Uterus (tissue), 4 donors: ENCODE measurements around the gene PPM1H. TPM values are rescaled to one million over a fixed set of nuclear protein-coding genes. Genes with fewer than 3 reads are reported as not detected.

Source experiments
- DNase-seq, 2 donors: peaks; one replicate each; pipeline ENCODE4 v3.0.0-alpha.2; 2019 to 2020
- H3K27ac ChIP-seq, 2 donors: fragments of 200-600 bp; sonication (generic); 1 replicate in 1 of 2; 2 replicates in 1 of 2; pipeline ENCODE4 v1.5.1; 2016 to 2018
- H3K27me3 ChIP-seq, 2 donors: fragments of 200-600 bp; sonication (generic); one replicate each; pipeline ENCODE4 v1.5.1; 2018 to 2019; ENCODE audit warnings: control low read depth in 1 of 2
- H3K36me3 ChIP-seq, 2 donors: fragments of 200-600 bp; sonication (generic); one replicate each; pipeline ENCODE4 v1.5.1; 2019; ENCODE audit warnings: control low read depth in 1 of 2
- H3K4me1 ChIP-seq, 2 donors: fragments of 200-600 bp; sonication (generic); one replicate each; pipeline ENCODE4 v1.5.1; 2018 to 2019; ENCODE audit warnings: control low read depth in 1 of 2
- H3K4me3 ChIP-seq, 2 donors: fragments of 200-600 bp; sonication (generic); 1 replicate in 1 of 2; 2 replicates in 1 of 2; pipeline ENCODE4 v1.5.1; 2018 to 2019; ENCODE audit warnings: mild to moderate bottlenecking in 1 of 2
- H3K9me3 ChIP-seq, 2 donors: fragments of 200-600 bp; sonication (generic); one replicate each; pipeline ENCODE4 v1.5.1; 2019; ENCODE audit warnings: control low read depth in 1 of 2
- POLR2A ChIP-seq, 2 donors: fragments of 450-650 bp; IDR thresholded peaks; one replicate each; pipeline ENCODE4 v1.6.1; 2016; ENCODE audit warnings: antibody characterized with exemption in 2 of 2, mild to moderate bottlenecking in 1 of 2, moderate library complexity in 1 of 2
- intact Hi-C: fragments of 100-400 bp; cut with DNase I; formaldehyde crosslinking; loops from one replicate; pipeline ENCODE4 v1.15.1; 2023; ENCODE audit warnings: low total_unique reads
- total RNA-seq, 4 donors: library from RNA; depleted of rRNA in 3 of 4; stranded (reverse); fragments of >200 nt in 3 of 4; gene quantifications; one replicate each; pipeline versions ENCODE4 v1.1.0 to v1.2.4, GENCODE V29; 2014 to 2023
- TF ChIP-seq, protein P1 (sequence below), 4 experiments: fragments of 200-600 bp in 2 of 4; fragments of 450-650 bp in 2 of 4; sonication (generic) in 2 of 4; IDR thresholded peaks; one replicate each; pipeline ENCODE4 v1.5.1; 2016 to 2019; ENCODE audit warnings: antibody characterized with exemption in 4 of 4, mild to moderate bottlenecking in 2 of 4, moderate library complexity in 1 of 4
- donor health status: DM: yes; HTN: yes; CAD: no.

PPM1H gene
- total RNA-seq, 4 donors from 2014 or later, result 2.0 to 24.1 (median 6.6) TPM

DNA sequence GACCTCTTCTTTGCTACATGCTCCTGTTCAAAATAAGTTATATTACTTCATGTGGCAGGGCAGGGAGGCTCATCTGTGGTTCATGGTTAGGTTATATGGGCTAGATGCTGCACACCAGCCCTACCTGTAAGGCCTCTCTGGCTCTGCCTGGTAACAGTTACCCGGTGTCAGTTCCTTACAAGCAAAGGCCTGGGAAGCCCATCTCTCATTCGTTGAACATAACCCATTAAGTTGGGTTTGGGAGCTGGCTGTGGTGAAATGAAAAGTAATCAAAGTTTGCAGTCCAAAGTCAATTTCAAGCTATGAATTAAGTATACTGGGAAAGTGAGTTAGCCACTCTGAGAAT is 183.2 kb downstream of the PPM1H start:
- Histone ChIP-seq H3K36me3 (no peaks in the 10 kb centered on the region), H3K9me3 (no peaks in the 10 kb centered on the region), H3K27ac (no peak overlapping the region), H3K4me1 (no peaks in the 10 kb centered on the region), H3K27me3 (no peaks in the 10 kb centered on the region), H3K4me3 (no peak overlapping the region)
- intact Hi-C loops, result no loop called here
- no peak for DNase-seq
- TF ChIP-seq, protein P1, sequence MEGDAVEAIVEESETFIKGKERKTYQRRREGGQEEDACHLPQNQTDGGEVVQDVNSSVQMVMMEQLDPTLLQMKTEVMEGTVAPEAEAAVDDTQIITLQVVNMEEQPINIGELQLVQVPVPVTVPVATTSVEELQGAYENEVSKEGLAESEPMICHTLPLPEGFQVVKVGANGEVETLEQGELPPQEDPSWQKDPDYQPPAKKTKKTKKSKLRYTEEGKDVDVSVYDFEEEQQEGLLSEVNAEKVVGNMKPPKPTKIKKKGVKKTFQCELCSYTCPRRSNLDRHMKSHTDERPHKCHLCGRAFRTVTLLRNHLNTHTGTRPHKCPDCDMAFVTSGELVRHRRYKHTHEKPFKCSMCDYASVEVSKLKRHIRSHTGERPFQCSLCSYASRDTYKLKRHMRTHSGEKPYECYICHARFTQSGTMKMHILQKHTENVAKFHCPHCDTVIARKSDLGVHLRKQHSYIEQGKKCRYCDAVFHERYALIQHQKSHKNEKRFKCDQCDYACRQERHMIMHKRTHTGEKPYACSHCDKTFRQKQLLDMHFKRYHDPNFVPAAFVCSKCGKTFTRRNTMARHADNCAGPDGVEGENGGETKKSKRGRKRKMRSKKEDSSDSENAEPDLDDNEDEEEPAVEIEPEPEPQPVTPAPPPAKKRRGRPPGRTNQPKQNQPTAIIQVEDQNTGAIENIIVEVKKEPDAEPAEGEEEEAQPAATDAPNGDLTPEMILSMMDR (IDR thresholded peaks at IDR 0.05), result no peak
- TF ChIP-seq POLR2A (IDR thresholded peaks at IDR 0.05), result no peak

DNA sequence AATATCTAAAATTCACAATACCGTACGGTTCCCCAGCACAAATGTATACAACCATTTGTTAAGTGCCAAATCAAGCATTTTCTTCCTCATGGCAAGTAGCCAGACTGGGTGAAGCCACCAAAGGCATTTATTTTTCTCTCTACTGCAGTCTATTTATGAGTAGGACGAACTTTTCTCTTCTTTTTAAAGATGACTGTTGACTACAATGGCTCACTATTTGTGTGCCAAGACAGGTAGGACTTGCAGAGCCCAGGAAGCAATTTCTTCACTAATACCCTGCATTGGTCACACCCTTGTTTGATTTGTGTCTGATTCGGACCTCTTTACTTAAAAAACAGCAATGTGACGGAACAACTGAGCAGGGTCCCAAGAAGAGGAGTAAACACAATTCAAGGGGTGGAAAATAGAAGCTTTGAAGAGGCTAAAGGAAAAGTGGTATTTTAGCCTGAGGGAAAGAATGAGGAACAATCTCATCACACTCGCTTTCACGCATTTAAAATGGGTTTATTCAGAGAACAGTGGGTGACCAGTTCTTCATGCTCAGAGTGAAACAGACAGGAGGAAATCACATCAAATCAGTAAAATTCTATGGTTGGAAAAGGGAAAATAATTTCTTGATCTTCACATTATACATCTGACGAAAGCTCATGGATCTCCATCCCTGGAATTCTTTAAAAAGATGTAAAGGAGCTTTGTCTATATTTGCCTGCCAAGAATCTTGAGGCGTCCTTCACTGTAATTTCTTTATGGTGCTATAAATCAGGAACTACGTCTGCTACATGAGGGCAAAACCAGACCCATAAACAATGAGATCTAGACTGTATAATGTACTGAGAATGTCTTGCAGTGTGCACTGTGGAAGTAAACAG is 183.8 kb downstream of the PPM1H start:
- no peaks in the 10 kb centered on the region for H3K36me3 ChIP-seq
- intact Hi-C loops, result no loop called here
- no peak overlapping the region for H3K27ac ChIP-seq
- no peak overlapping the region for H3K4me3 ChIP-seq
- H3K27me3 ChIP-seq, result no peaks in the 10 kb centered on the region
- no peaks in the 10 kb centered on the region for H3K9me3 ChIP-seq
- no peak for DNase-seq
- no peak for TF ChIP-seq POLR2A (IDR thresholded peaks at IDR 0.05)
- TF ChIP-seq, protein P1 (IDR thresholded peaks at IDR 0.05), result no peak
- no peaks in the 10 kb centered on the region for H3K4me1 ChIP-seq

DNA sequence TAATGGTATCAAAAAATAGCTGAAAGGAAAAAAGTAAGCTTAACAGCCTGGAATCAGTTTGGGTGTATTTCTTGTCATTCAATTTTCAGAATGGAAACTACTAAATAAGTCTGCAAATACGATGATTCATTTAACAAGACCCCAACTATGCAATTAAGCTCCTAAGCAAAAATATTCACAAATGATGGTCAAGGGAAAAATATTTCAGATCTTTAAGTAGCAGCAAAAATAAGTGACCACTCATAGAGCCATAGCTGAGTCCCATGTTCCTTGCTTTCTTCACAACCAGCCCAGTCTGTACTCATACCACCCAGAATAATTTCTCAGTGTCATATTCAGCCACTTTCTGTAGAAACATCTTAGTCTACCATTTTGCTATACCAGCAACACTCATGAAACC is 185.4 kb downstream of the PPM1H start:
- Histone ChIP-seq H3K36me3 (no peaks in the 10 kb centered on the region), H3K4me3 (no peak overlapping the region), H3K4me1 (no peaks in the 10 kb centered on the region), H3K27ac (no peak overlapping the region), H3K9me3 (no peaks in the 10 kb centered on the region), H3K27me3 (no peaks in the 10 kb centered on the region)
- intact Hi-C loops, result no loop called here
- DNase-seq, result no peak
- TF ChIP-seq POLR2A (IDR thresholded peaks at IDR 0.05), result no peak
- TF ChIP-seq, protein P1 (IDR thresholded peaks at IDR 0.05), result no peak

DNA sequence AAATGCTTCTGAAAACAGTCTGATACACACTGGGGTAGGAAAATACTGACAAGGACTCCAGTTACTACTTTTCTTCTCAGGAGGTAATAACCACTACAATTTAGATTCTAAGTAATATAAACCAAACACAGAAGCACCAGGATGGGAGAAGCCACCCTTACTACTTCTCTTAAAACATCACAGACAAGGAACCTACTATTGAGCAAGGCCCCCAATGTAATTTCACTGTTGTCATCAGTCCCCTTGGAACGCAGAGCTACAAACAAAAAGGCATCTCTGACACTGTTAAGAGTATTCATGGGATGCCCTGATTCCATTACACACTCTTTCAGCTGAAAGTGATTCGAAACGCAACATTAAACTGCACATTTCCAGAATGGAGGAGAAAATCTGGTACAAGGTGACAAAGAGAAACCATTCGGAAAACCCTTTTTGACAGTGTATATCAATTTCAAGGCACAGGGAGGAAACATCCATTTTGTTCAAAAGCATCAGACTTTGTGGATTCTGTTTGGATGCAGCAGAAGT is 185.9 kb downstream of the PPM1H start:
- intact Hi-C loops, result no loop called here
- H3K9me3 ChIP-seq, result no peaks in the 10 kb centered on the region
- no peak for DNase-seq
- no peaks in the 10 kb centered on the region for H3K27me3 ChIP-seq
- no peaks in the 10 kb centered on the region for H3K4me1 ChIP-seq
- H3K27ac ChIP-seq, result no peak overlapping the region
- no peak overlapping the region for H3K4me3 ChIP-seq
- TF ChIP-seq POLR2A (IDR thresholded peaks at IDR 0.05), result no peak
- TF ChIP-seq, protein P1 (IDR thresholded peaks at IDR 0.05), result no peak
- no peaks in the 10 kb centered on the region for H3K36me3 ChIP-seq

DNA sequence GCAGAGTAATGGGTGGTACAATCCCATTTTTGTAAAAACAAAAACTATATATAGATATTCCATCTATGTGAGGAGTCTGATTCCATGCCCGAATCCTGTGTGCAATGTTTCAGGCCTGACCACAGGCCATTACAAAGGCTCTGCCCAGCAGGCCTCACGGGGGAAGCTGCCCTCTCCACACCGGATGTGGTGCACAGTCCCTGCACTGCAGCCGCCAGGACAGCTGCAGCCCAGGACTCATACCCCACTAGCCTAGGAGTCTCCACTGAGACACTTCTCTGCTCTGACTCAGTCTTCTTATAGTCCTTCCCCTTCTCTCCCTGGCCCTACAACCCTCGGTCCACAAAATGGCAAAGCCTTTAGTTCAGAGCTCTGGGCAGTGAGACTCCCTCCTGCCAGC is 190.4 kb downstream of the PPM1H start:
- H3K27ac ChIP-seq, result no peak overlapping the region
- intact Hi-C loops, result no loop called here
- no peak for DNase-seq

More for the DNA sequence above, 190.4 kb downstream of the PPM1H start:
- H3K4me1 ChIP-seq, result no peaks in the 10 kb centered on the region
- H3K9me3 ChIP-seq, result no peaks in the 10 kb centered on the region
- H3K27me3 ChIP-seq, result no peaks in the 10 kb centered on the region
- H3K4me3 ChIP-seq, result no peak overlapping the region
- no peaks in the 10 kb centered on the region for H3K36me3 ChIP-seq
- TF ChIP-seq, protein P1 (IDR thresholded peaks at IDR 0.05), result no peak
- no peak for TF ChIP-seq POLR2A (IDR thresholded peaks at IDR 0.05)
